Ascending aorta (tissue), 2 donors: ENCODE results near the gene TGFB2. TPM values are rescaled to one million over a fixed set of nuclear protein-coding genes. Genes with fewer than 3 reads are reported as not detected.

Experiments used
- DNase-seq, 2 donors: peaks; one replicate each; pipeline ENCODE4 v3.0.0-alpha.2; 2019; ENCODE audit warnings: low spot score in 2 of 2
- H3K27ac ChIP-seq, 2 donors: fragments of 200-600 bp; sonication (generic); one replicate each; pipeline ENCODE4 v1.5.1; 2016 to 2017; ENCODE audit warnings: mild to moderate bottlenecking in 1 of 2
- H3K27me3 ChIP-seq: fragments of 200-600 bp; sonication (generic); one replicate; pipeline ENCODE4 v1.5.1; 2017
- H3K36me3 ChIP-seq, 2 donors: fragments of 200-600 bp; sonication (generic); one replicate each; pipeline ENCODE4 v1.5.1; 2016
- H3K4me1 ChIP-seq, 2 donors: fragments of 200-600 bp; sonication (generic); one replicate each; pipeline ENCODE4 v1.5.1; 2016 to 2017; ENCODE audit warnings: mild to moderate bottlenecking in 1 of 2
- H3K4me3 ChIP-seq, 2 donors: fragments of 200-600 bp; sonication (generic); one replicate each; pipeline ENCODE4 v1.5.1; 2016 to 2017; ENCODE audit warnings: mild to moderate bottlenecking in 1 of 2
- H3K9me3 ChIP-seq, 2 donors: fragments of 200-600 bp; sonication (generic); one replicate each; pipeline ENCODE4 v1.5.1; 2016
- CTCF ChIP-seq, 3 experiments: fragments of 200-600 bp in 2 of 3; fragments of 450-650 bp in 1 of 3; sonication (generic) in 2 of 3; IDR thresholded peaks; one replicate each; pipeline ENCODE4 v1.5.1; 2016 to 2019; ENCODE audit warnings: antibody characterized with exemption in 3 of 3, mild to moderate bottlenecking in 1 of 3, moderate library complexity in 1 of 3
- intact Hi-C: fragments of 100-400 bp; cut with DNase I; formaldehyde crosslinking; loops from one replicate; pipeline ENCODE4 v1.15.1; 2023
- total RNA-seq: library from RNA; depleted of rRNA; stranded (reverse); fragments of >200 nt; gene quantifications from one replicate; pipeline ENCODE4 v1.1.0, GENCODE V29; 2016

TGFB2 gene
- total RNA-seq, 1 donor from 2014 or later, result 9.9 TPM

GRCh38 chr1:218426343-218426657 is 81.2 kb downstream of the TGFB2 start:
- Histone ChIP-seq H3K27me3 (no peaks in the 10 kb centered on the region), H3K9me3 (no peaks in the 10 kb centered on the region), H3K36me3 (no peaks in the 10 kb centered on the region), H3K4me1 (no peaks in the 10 kb centered on the region), H3K27ac (no peak overlapping the region), H3K4me3 (no peak overlapping the region)
- intact Hi-C loops, result no loop called here
- TF ChIP-seq CTCF (IDR thresholded peaks at IDR 0.05), result no peak
- DNase-seq, result no peak

- intact Hi-C loops, result no loop called here
- DNase-seq, result no peak
These were observed 84.2 kb downstream of the TGFB2 start for GRCh38 chr1:218429301-218429700.

GRCh38 chr1:218430346-218430745 is 85.2 kb downstream of the TGFB2 start:
- DNase-seq, result no peak
- no peak overlapping the region for H3K4me3 ChIP-seq
- no peak for TF ChIP-seq CTCF (IDR thresholded peaks at IDR 0.05)
- H3K27me3 ChIP-seq, result no peaks in the 10 kb centered on the region
- intact Hi-C loops, result no loop called here
- no peak overlapping the region for H3K27ac ChIP-seq
- no peaks in the 10 kb centered on the region for H3K9me3 ChIP-seq
- no peaks in the 10 kb centered on the region for H3K4me1 ChIP-seq
- no peaks in the 10 kb centered on the region for H3K36me3 ChIP-seq

More at GRCh38 chr1:218429301-218429700, 84.2 kb downstream of the TGFB2 start:
- no peaks in the 10 kb centered on the region for H3K4me1 ChIP-seq
- H3K27me3 ChIP-seq, result no peaks in the 10 kb centered on the region
- H3K9me3 ChIP-seq, result no peaks in the 10 kb centered on the region
- no peak overlapping the region for H3K27ac ChIP-seq
- no peak overlapping the region for H3K4me3 ChIP-seq
- TF ChIP-seq CTCF (IDR thresholded peaks at IDR 0.05), result no peak
- H3K36me3 ChIP-seq, result no peaks in the 10 kb centered on the region

- H3K4me1 ChIP-seq, result no peaks in the 10 kb centered on the region
- intact Hi-C loops, result no loop called here
- peak overlapping the region in 1 of 2 donors; percentile 10 for H3K27ac ChIP-seq
- H3K27me3 ChIP-seq, result no peaks in the 10 kb centered on the region
- no peaks in the 10 kb centered on the region for H3K9me3 ChIP-seq
- H3K4me3 ChIP-seq, result no peak overlapping the region
- no peaks in the 10 kb centered on the region for H3K36me3 ChIP-seq
- TF ChIP-seq CTCF (IDR thresholded peaks at IDR 0.05), result no peak
- DNase-seq, result no peak
These were observed 85.7 kb downstream of the TGFB2 start for GRCh38 chr1:218430822-218431221.

- no peaks in the 10 kb centered on the region for H3K4me1 ChIP-seq
- intact Hi-C loops, result no loop called here
- no peaks in the 10 kb centered on the region for H3K36me3 ChIP-seq
- H3K9me3 ChIP-seq, result no peaks in the 10 kb centered on the region
- H3K4me3 ChIP-seq, result no peak overlapping the region
- no peak for TF ChIP-seq CTCF (IDR thresholded peaks at IDR 0.05)
- H3K27me3 ChIP-seq, result no peaks in the 10 kb centered on the region
- no peak for DNase-seq
- peak overlapping the region in 1 of 2 donors; percentile 10 for H3K27ac ChIP-seq
These were observed 86.3 kb downstream of the TGFB2 start for GRCh38 chr1:218431476-218431875.

- Histone ChIP-seq H3K27ac (no peak overlapping the region), H3K36me3 (no peaks in the 10 kb centered on the region), H3K4me3 (no peak overlapping the region), H3K4me1 (no peaks in the 10 kb centered on the region), H3K9me3 (no peaks in the 10 kb centered on the region), H3K27me3 (no peaks in the 10 kb centered on the region)
- intact Hi-C loops, result no loop called here
- no peak for DNase-seq
- no peak for TF ChIP-seq CTCF (IDR thresholded peaks at IDR 0.05)
These were observed 88.6 kb downstream of the TGFB2 start for GRCh38 chr1:218433744-218434143.
